ENCODE measurements around the gene WAC. TPM values are rescaled to one million over a fixed set of nuclear protein-coding genes. Genes with fewer than 3 reads are reported as not detected.

WAC gene
- total and polyA plus RNA-seq, 10 of the 15 experiments (the other 5 are each of a cell fraction or from before 2014, with no cell fraction given): 26.5 to 131 (median 69.4) TPM

- TF ChIP-seq REST (IDR thresholded peaks at IDR 0.05; ENCODE audit: low read depth, low read length) (no peak), KDM1A (IDR thresholded peaks at IDR 0.05; ENCODE audit: borderline replicate concordance) (no peak), MTA3 (IDR thresholded peaks at IDR 0.05; ENCODE audit: borderline replicate concordance, low read length) (no peak), GABPA (IDR thresholded peaks at IDR 0.05; ENCODE audit: low read depth) (no peak), TARDBP (IDR thresholded peaks at IDR 0.05; ENCODE audit: borderline replicate concordance) (no peak)
Observed at GRCh38 chr10:28492116-28492920, 40.6 kb upstream of the WAC start (continued).

- no peak overlapping the region for H3K4me3 ChIP-seq
- no peaks in the 10 kb centered on the region; a peak in 1 of 4 replicates for H3K27me3 ChIP-seq (replicated peaks in 1 of 2; ENCODE audit: control insufficient read depth in 2 of 2, insufficient read depth in 2 of 2, low read length in 1 of 2)
- no TSS peak for BruUV-seq (replicated peaks)
- H3K36me3 ChIP-seq (ENCODE audit: control insufficient read depth in 2 of 2, insufficient read depth in 2 of 2, low read length in 1 of 2): no peaks in the 10 kb centered on the region
- no peaks in the 10 kb centered on the region for H4K20me1 ChIP-seq (ENCODE audit: control insufficient read depth, insufficient read depth)
- intact Hi-C loops (cut with micrococcal nuclease; ENCODE audit: unreplicated experiment): no loop called here
- WGBS (ENCODE audit: insufficient coverage, insufficient replicate concordance, low lambda C conversion rate, missing lambda C conversion rate): 0% methylated on average over 2 of the region's 2 CpGs
- no peak for TF ChIP-seq DPF2 (IDR thresholded peaks at IDR 0.05)
- TF ChIP-seq POU2F2 (IDR thresholded peaks at IDR 0.05; ENCODE audit: borderline replicate concordance, low read depth, low read length): no peak
- TF ChIP-seq CBFB (IDR thresholded peaks at IDR 0.05; ENCODE audit: low read depth): no peak
- TF ChIP-seq BACH1 (IDR thresholded peaks at IDR 0.05; ENCODE audit: borderline replicate concordance): no peak
- TF ChIP-seq PBX3 (IDR thresholded peaks at IDR 0.05; ENCODE audit: insufficient replicate concordance, low read depth, low read length): no peak
- TF ChIP-seq RBBP5 (conservative IDR thresholded peaks at IDR 0.05): no peak
- no peak for TF ChIP-seq IRF4 (IDR thresholded peaks at IDR 0.05; ENCODE audit: low read depth, low read length)
- no peak for TF ChIP-seq MXI1 (IDR thresholded peaks at IDR 0.05; ENCODE audit: low read depth, low read length)
- TF ChIP-seq SUZ12 (IDR thresholded peaks at IDR 0.05; ENCODE audit: unreplicated experiment): no peak
- TF ChIP-seq PML (IDR thresholded peaks at IDR 0.05; ENCODE audit: low read length): no peak
- TF ChIP-seq PAX5 (IDR thresholded peaks at IDR 0.05; ENCODE audit: borderline replicate concordance, low read depth, low read length): no peak
- TF ChIP-seq ZNF24 (IDR thresholded peaks at IDR 0.05): no peak
- H3K4me1 ChIP-seq (ENCODE audit: control insufficient read depth, insufficient read depth, low read length): no peaks in the 10 kb centered on the region
- ChIA-PET POLR2A (no interaction called here), CTCF (interaction anchor here (0.7 kb wide), 2 partner anchors 45 to 51 kb away, joined by 3 read pairs; no protein-coding TSS in a partner anchor), SMC1A (ENCODE audit: uncharacterized antibody, unreplicated experiment) (no interaction called here), RAD21 (ENCODE audit: unreplicated experiment) (no interaction called here)
- in situ Hi-C loops (cut with MboI): no loop called here
- no peaks in the 10 kb centered on the region for H3K79me2 ChIP-seq (ENCODE audit: control insufficient read depth, insufficient read depth, low read length)
- no peaks in the 10 kb centered on the region for H3K9me3 ChIP-seq (replicated peaks; ENCODE audit: control insufficient read depth, insufficient read depth, low read length)
- ATAC-seq (no peak), DNase-seq (ENCODE audit: low read depth, low spot score) (no peak), FAIRE-seq (no peak)
- H3K27ac ChIP-seq (ENCODE audit: control insufficient read depth, insufficient read depth): no peak overlapping the region
- no peak overlapping the region for H3K9ac ChIP-seq (ENCODE audit: control insufficient read depth, insufficient read depth, low read length)
- H2AFZ ChIP-seq (ENCODE audit: control insufficient read depth, low read depth, low read length): no peak overlapping the region
- no peak overlapping the region for H3K4me2 ChIP-seq (ENCODE audit: control insufficient read depth, insufficient read depth)
Observed at GRCh38 chr10:28494420-28494819, 38.5 kb upstream of the WAC start.
